K562 (cell line): ENCODE measurements around the gene TACR2. TPM values are rescaled to one million over a fixed set of nuclear protein-coding genes. Genes with fewer than 3 reads are reported as not detected.
A peak's percentile ranks its signal among the peaks of the same experiment; 100 is the strongest.

Source experiments
- ATAC-seq: fragments of 200-7000 bp; cut with Tn5 transposase; 3 replicates; pipeline ENCODE4 v1.9.1; 2020; ENCODE audit warnings: moderate library complexity
- BruUV-seq: library from RNA; stranded (reverse); fragments of 400-500 nt; replicated peaks from 2 replicates; lab custom pipeline; 2021; lab: Mats Ljungman, UMichigan
- CTCF ChIA-PET: fragments of 300-600 bp; formaldehyde crosslinking; extraction: SDS; loops from one replicate; lab custom pipeline; 2021; ENCODE audit warnings: low intra/inter-chr PET ratio; lab: Yijun Ruan, JAX
- POLR2A ChIA-PET: fragments of 300-600, 350-650 bp; sonication (Branson Sonifier 250); formaldehyde crosslinking; extraction: SDS; loops from one replicate; lab custom pipeline; 2021; ENCODE audit warnings: antibody characterized with exemption, inconsistent platforms; lab: Yijun Ruan, JAX
- DNase-seq, 4 experiments: peaks; one replicate each; pipeline versions ENCODE4 v3.0.0 to v3.0.0-alpha.2; 2011 to 2018; ENCODE audit warnings: low spot score in 3 of 4, mixed read lengths in 3 of 4; ENCODE audit errors: extremely low read depth in 1 of 4
- FAIRE-seq: peaks from 2 replicates; lab custom pipeline; 2011; peaks lifted over from hg19 to GRCh38; lab: Jason Lieb, UNC
- H2AFZ ChIP-seq: 2 replicates; pipeline ENCODE4 v1.6.0; 2011; ENCODE audit warnings: low read depth, low read length, control low read depth, inconsistent platforms
- H3K27ac ChIP-seq: fragments of 200-600 bp; 3 replicates; pipeline ENCODE4 v1.8.0; 2011; ENCODE audit warnings: low read depth, mild to moderate bottlenecking, control low read depth, inconsistent platforms, low read length, moderate library complexity, mixed read lengths; ENCODE audit errors: extremely low read depth
- H3K27me3 ChIP-seq, 2 experiments: fragments of 300-600 bp in 1 of 2; 2 replicates in 1 of 2; 3 replicates in 1 of 2; pipeline versions ENCODE4 v1.6.0 to v1.8.0; 2011; ENCODE audit warnings: inconsistent platforms in 2 of 2, low read length in 2 of 2, mild to moderate bottlenecking in 1 of 2, mixed read lengths in 1 of 2, moderate library complexity in 1 of 2; ENCODE audit not compliant: control insufficient read depth in 2 of 2, insufficient read depth in 2 of 2
- H3K36me3 ChIP-seq: fragments of 300-600 bp; 3 replicates; pipeline ENCODE4 v1.8.0; 2011; ENCODE audit warnings: mild to moderate bottlenecking, low read length, inconsistent platforms; ENCODE audit not compliant: control insufficient read depth, insufficient read depth
- H3K4me1 ChIP-seq, 2 experiments: fragments of 200-600 bp in 1 of 2; replicated peaks in 1 of 2; 2 replicates in 1 of 2; 3 replicates in 1 of 2; pipeline versions ENCODE4 v1.5.1 to v1.8.0; 2011; ENCODE audit warnings: inconsistent platforms in 2 of 2, low read length in 2 of 2, mild to moderate bottlenecking in 1 of 2, mixed read lengths in 1 of 2, moderate library complexity in 1 of 2; ENCODE audit not compliant: control insufficient read depth in 2 of 2, insufficient read depth in 2 of 2
- H3K4me2 ChIP-seq: 2 replicates; pipeline ENCODE4 v1.6.1; 2011; ENCODE audit warnings: low read length, control low read depth, inconsistent platforms, mixed read lengths; ENCODE audit not compliant: insufficient read depth
- H3K4me3 ChIP-seq: fragments of 200-600 bp; sonication (generic), shearing (Covaris generic); 2 replicates; pipeline ENCODE4 v1.5.1; 2016; ENCODE audit warnings: control low read depth, inconsistent platforms
- H3K79me2 ChIP-seq: fragments of 200-600 bp; 3 replicates; pipeline ENCODE4 v1.8.0; 2011; ENCODE audit warnings: low read length, inconsistent platforms; ENCODE audit not compliant: control insufficient read depth, insufficient read depth
- H3K9ac ChIP-seq, 2 experiments: 2 replicates each; pipeline versions ENCODE4 v1.6.0 to v1.6.1; 2011; ENCODE audit warnings: low read depth in 2 of 2, low read length in 2 of 2, control low read depth in 1 of 2, inconsistent platforms in 1 of 2, mild to moderate bottlenecking in 1 of 2, mixed read lengths in 1 of 2; ENCODE audit not compliant: insufficient read depth in 1 of 2
- H3K9me1 ChIP-seq: one replicate; pipeline ENCODE4 v1.6.0; 2011; ENCODE audit warnings: inconsistent platforms, mild to moderate bottlenecking, low read length, moderate library complexity; ENCODE audit not compliant: control insufficient read depth, insufficient read depth
- H3K9me3 ChIP-seq: replicated peaks from 2 replicates; pipeline ENCODE4 v1.5.1; 2011; ENCODE audit warnings: low read depth, low read length, inconsistent platforms; ENCODE audit not compliant: control insufficient read depth, insufficient read depth
- H4K20me1 ChIP-seq: replicated peaks from 2 replicates; pipeline ENCODE4 v1.6.1; 2011; ENCODE audit warnings: low read length, inconsistent platforms, mixed read lengths; ENCODE audit not compliant: control insufficient read depth, insufficient read depth
- CREB1 ChIP-seq, 2 experiments: sonication (generic) in 1 of 2; formaldehyde crosslinking in 1 of 2; IDR thresholded peaks; 2 replicates each; pipeline versions ENCODE4 v1.6.1 to v1.8.0; 2012 to 2022; ENCODE audit warnings: inconsistent platforms in 1 of 2, mild to moderate bottlenecking in 1 of 2, missing genetic modification reagents in 1 of 2, moderate library complexity in 1 of 2
- GTF2F1 ChIP-seq: IDR thresholded peaks from 2 replicates; pipeline ENCODE4 v1.6.1; 2011; ENCODE audit warnings: low read depth, low read length, improper control_type of control experiment
- PRDM10 ChIP-seq: fragments of 450-650 bp; IDR thresholded peaks from 2 replicates; pipeline ENCODE4 v1.6.1; 2018; ENCODE audit not compliant: partially characterized antibody
- TCF7L2 ChIP-seq: fragments of 150-350 bp; IDR thresholded peaks from 2 replicates; pipeline ENCODE4 v1.6.1; 2016; ENCODE audit warnings: low read depth, mild to moderate bottlenecking, low read length, moderate library complexity
- ZNF232 ChIP-seq: sonication (generic); formaldehyde crosslinking; IDR thresholded peaks from 2 replicates; pipeline ENCODE4 v1.8.0; 2022; ENCODE audit warnings: mild to moderate bottlenecking, missing genetic modification reagents
- ZNF280B ChIP-seq: fragments of 250-450 bp; sonication (Bioruptor Pico); IDR thresholded peaks from 2 replicates; pipeline ENCODE4 v1.5.1; 2021; ENCODE audit warnings: mild to moderate bottlenecking
- WGBS: fragments of 100-300 bp; shearing (Covaris generic); methylation state at CpG from one replicate; pipeline ENCODE4 v1.1.6; 2016; ENCODE audit warnings: low coverage, mixed read lengths; ENCODE audit not compliant: insufficient coverage; ENCODE audit errors: missing lambda C conversion rate; 5-methylcytosine and 5-hydroxymethylcytosine counted together
- in situ Hi-C: fragments of 300-500 bp; cut with MboI; formaldehyde crosslinking; loops from 4 replicates; pipeline ENCODE4 v1.15.0; 2018; ENCODE audit warnings: inconsistent platforms, mixed read lengths
- intact Hi-C: fragments of 100-400 bp; cut with micrococcal nuclease; formaldehyde crosslinking; loops from 2 replicates; pipeline ENCODE4 v1.14.2; 2022
- polyA plus RNA-seq, 8 experiments: library from polyadenylated mRNA; depleted of rRNA in 4 of 8; stranded (reverse) in 5 of 8; unstranded in 3 of 8; fragments of >200 nt; fragmentation: Nextera tagmentation in 2 of 8; fragmentation: Illumina TruSeq in 1 of 8; extraction: Ambion mirVana in 2 of 8; extraction: Trizol in 1 of 8; gene quantifications; 2 replicates each; pipeline versions ENCODE4 v1.2.1 to v1.2.3, GENCODE V29; 2011 to 2014; ENCODE audit warnings: inconsistent platforms in 1 of 8, missing spikeins in 1 of 8
- total RNA-seq, 7 experiments: library from RNA; depleted of rRNA in 6 of 7; stranded (reverse); fragments of >200 nt in 6 of 7; fragmentation: Illumina TruSeq in 2 of 7; extraction: Trizol in 2 of 7; gene quantifications; 2 replicates each; pipeline versions ENCODE4 v1.2.1 to v1.2.3, GENCODE V29; 2011 to 2021; ENCODE audit warnings: low replicate concordance in 1 of 7

Gene TACR2
- total and polyA plus RNA-seq, 9 of the 15 experiments (the other 6 are each of a cell fraction or from before 2014, with no cell fraction given) = not detected

- TF ChIP-seq GTF2F1 = no peak
These were observed 44.0 kb upstream of the TACR2 start (continued) for GRCh38 chr10:69460576-69461242.

DNA sequence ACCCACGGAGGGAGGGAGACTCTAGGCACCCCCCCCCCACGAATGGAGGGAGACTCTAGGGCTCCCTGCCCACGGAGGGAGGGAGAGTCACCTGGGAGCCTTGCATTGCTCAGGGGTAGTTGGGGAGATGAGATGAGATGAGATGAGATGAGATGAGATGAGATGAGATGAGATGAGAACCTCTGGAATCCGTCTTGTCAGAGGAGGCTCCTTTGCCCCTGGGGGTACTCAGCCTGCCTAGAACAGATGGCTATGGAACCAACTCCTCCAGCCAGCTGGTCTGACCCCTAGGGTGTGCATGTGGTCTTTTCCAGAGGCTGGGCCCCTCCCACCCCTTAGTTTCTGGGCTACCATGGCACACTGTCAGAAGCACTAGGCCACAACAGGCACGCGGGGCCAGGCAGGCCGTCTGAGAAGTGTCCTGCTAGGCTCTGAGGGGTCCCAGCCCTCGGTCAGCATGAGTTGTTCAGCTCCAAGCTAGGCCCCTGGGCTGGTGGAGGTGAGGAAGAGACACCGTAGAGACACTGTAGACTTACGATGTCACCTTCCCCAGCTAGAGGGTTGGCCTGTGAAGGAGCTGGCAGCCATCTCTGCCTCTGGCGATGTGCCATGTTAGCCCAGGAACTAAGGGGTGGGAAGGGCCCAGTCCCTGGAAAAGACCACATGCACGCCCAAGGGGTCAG is 43.3 kb upstream of the TACR2 start:
- no peak for ATAC-seq
- DNase-seq = no peak
- Histone ChIP-seq H3K9me3 (no peaks in the 10 kb centered on the region), H3K9me1 (no peaks in the 10 kb centered on the region), H3K9ac (0 out of 4 replicates have a peak overlapping the region, but pooled peaks of 1 of the 2 experiments have one; percentile 0), H4K20me1 (no peaks in the 10 kb centered on the region), H3K27me3 (no peaks in the 10 kb centered on the region), H3K27ac (no peak overlapping the region), H3K36me3 (no peaks in the 10 kb centered on the region), H3K4me2 (no peak overlapping the region), H3K4me3 (no peak overlapping the region), H3K4me1 (peaks cover 6 to 22% of the 10 kb centered on the region in 2 experiments), H2AFZ (no peak overlapping the region), H3K79me2 (no peaks in the 10 kb centered on the region)
- in situ Hi-C loops = no loop called here
- CTCF ChIA-PET = no interaction called here
- TF ChIP-seq ZNF280B (CRISPR knock-in tag) (no peak), TCF7L2 (no peak), ZNF232 (no peak), PRDM10 (peak; percentile 92), CREB1 (IDR thresholded peaks at IDR 0.05) (no peak), CREB1 (CRISPR knock-in tag; IDR thresholded peaks at IDR 0.05) (no peak)
- 37% methylated on average over 12 of the region's 12 CpGs for WGBS
- POLR2A ChIA-PET = interaction anchor here (0.6 to 0.9 kb wide), 4 partner anchors 10 to 27 kb away, joined by 3 to 5 read pairs (median 4); no protein-coding TSS in a partner anchor
- intact Hi-C loops = no loop called here
- no peak for FAIRE-seq
- no TSS peak for BruUV-seq
